HCT116 (cell line): ENCODE data around the gene CRY2. TPM values are rescaled to one million over a fixed set of nuclear protein-coding genes. Genes with fewer than 3 reads are reported as not detected.

ENCODE experiments used
- ATAC-seq: fragments of 200-7000 bp; cut with Tn5 transposase; 2 replicates; pipeline ENCODE4 v1.9.1; 2020; ENCODE audit warnings: mild to moderate bottlenecking, moderate library complexity
- BruUV-seq: library from RNA; stranded (reverse); fragments of 400-500 nt; replicated peaks from 2 replicates; lab custom pipeline; 2021; lab: Mats Ljungman, UMichigan
- CTCF ChIA-PET: fragments of 300-600 bp; sonication (Branson Sonifier 250); formaldehyde crosslinking; loops from one replicate; lab custom pipeline; 2021; ENCODE audit warnings: antibody characterized with exemption; lab: Charles Lee
- POLR2A ChIA-PET: fragments of 300-600, 350-600 bp; sonication (Branson Sonifier 250); formaldehyde crosslinking; loops from one replicate; lab custom pipeline; 2021; ENCODE audit warnings: antibody characterized with exemption; lab: Charles Lee
- RAD21 ChIA-PET, 2 experiments: fragments of 300-600 bp; sonication (Branson Sonifier 250); formaldehyde crosslinking; loops; one replicate each; lab custom pipeline; 2023; ENCODE audit warnings: low total read pairs in 2 of 2; ENCODE audit not compliant: uncharacterized antibody in 2 of 2, unreplicated experiment in 2 of 2, low non-redundant PET in 1 of 2; lab: Charles Lee
- DNase-seq: peaks from one replicate; pipeline ENCODE4 v3.0.0-alpha.2; 2010; ENCODE audit warnings: low read depth, low spot score
- H2AFZ ChIP-seq: fragments of 200-600 bp; shearing (Covaris generic), sonication (generic); 2 replicates; pipeline ENCODE4 v1.6.1; 2017; ENCODE audit warnings: low read depth, mixed run types, mixed read lengths, antibody characterized with exemption, low read length; ENCODE audit not compliant: poor library complexity, severe bottlenecking
- H3K27ac ChIP-seq: 2 replicates; pipeline ENCODE4 v1.5.1; 2012; ENCODE audit warnings: low read depth, low read length
- H3K27me3 ChIP-seq: fragments of 200-600 bp; sonication (generic); 2 replicates; pipeline ENCODE4 v1.6.1; 2016; ENCODE audit warnings: mixed run types, low read length, mixed read lengths; ENCODE audit not compliant: insufficient read depth
- H3K36me3 ChIP-seq, 2 experiments: fragments of 200-500 bp in 1 of 2; fragments of 200-600 bp in 1 of 2; sonication (Bioruptor generic) in 1 of 2; sonication (generic) in 1 of 2; 2 replicates each; pipeline versions ENCODE4 v1.5.1 to v1.6.1; 2014 to 2016; ENCODE audit warnings: low read length in 2 of 2, inconsistent platforms in 1 of 2, mixed read lengths in 1 of 2, mixed run types in 1 of 2; ENCODE audit not compliant: insufficient read depth in 2 of 2, control insufficient read depth in 1 of 2
- H3K4me1 ChIP-seq, 2 experiments: fragments of 200-600 bp in 1 of 2; sonication (generic) in 1 of 2; 2 replicates each; pipeline versions ENCODE4 v1.5.1 to v1.6.1; 2012 to 2017; ENCODE audit warnings: low read length in 2 of 2, inconsistent platforms in 1 of 2, mild to moderate bottlenecking in 1 of 2, mixed read lengths in 1 of 2, mixed run types in 1 of 2, moderate library complexity in 1 of 2; ENCODE audit not compliant: insufficient read depth in 2 of 2, control insufficient read depth in 1 of 2
- H3K4me2 ChIP-seq: fragments of 200-600 bp; sonication (generic); 2 replicates; pipeline ENCODE4 v1.6.1; 2017; ENCODE audit warnings: mixed run types, low read length, mixed read lengths
- H3K4me3 ChIP-seq, 2 experiments: fragments of 200-600 bp in 1 of 2; sonication (generic) in 1 of 2; replicated peaks in 1 of 2; 2 replicates each; pipeline ENCODE4 v1.5.1; 2011 to 2016; ENCODE audit warnings: low read length in 2 of 2, control low read depth in 1 of 2, low read depth in 1 of 2, mild to moderate bottlenecking in 1 of 2, mixed read lengths in 1 of 2, mixed run types in 1 of 2
- H3K79me2 ChIP-seq: fragments of 200-600 bp; sonication (generic); 2 replicates; pipeline ENCODE4 v1.6.1; 2017; ENCODE audit warnings: mild to moderate bottlenecking, mixed run types, low read length, moderate library complexity, mixed read lengths; ENCODE audit not compliant: insufficient read depth
- H3K9ac ChIP-seq: fragments of 200-600 bp; sonication (generic); 2 replicates; pipeline ENCODE4 v1.6.1; 2016; ENCODE audit warnings: low read length, mixed read lengths
- H3K9me2 ChIP-seq: fragments of 200-600 bp; sonication (generic), shearing (Covaris generic); 2 replicates; pipeline ENCODE4 v1.6.1; 2017; ENCODE audit warnings: mixed run types, mild to moderate bottlenecking, moderate library complexity; ENCODE audit not compliant: insufficient read depth
- H3K9me3 ChIP-seq, 2 experiments: fragments of 200-500 bp in 1 of 2; fragments of 200-600 bp in 1 of 2; sonication (Bioruptor generic) in 1 of 2; sonication (generic) in 1 of 2; 2 replicates each; pipeline ENCODE4 v1.6.1; 2014 to 2017; ENCODE audit warnings: low read length in 2 of 2, mixed read lengths in 2 of 2, inconsistent platforms in 1 of 2, low read depth in 1 of 2, mild to moderate bottlenecking in 1 of 2, mixed run types in 1 of 2, moderate library complexity in 1 of 2; ENCODE audit not compliant: control insufficient read depth in 1 of 2, insufficient read depth in 1 of 2
- H4K20me1 ChIP-seq: fragments of 200-600 bp; sonication (generic), shearing (Covaris generic); 2 replicates; pipeline ENCODE4 v1.6.1; 2017; ENCODE audit warnings: mixed run types, mild to moderate bottlenecking, moderate library complexity; ENCODE audit not compliant: insufficient read depth
- YY1 ChIP-seq: IDR thresholded peaks from 2 replicates; pipeline ENCODE4 v1.6.1; 2011; ENCODE audit warnings: low read length, low read depth, moderate library complexity, mild to moderate bottlenecking; ENCODE audit not compliant: insufficient replicate concordance; ENCODE audit errors: extremely low read depth
- intact Hi-C: fragments of 100-400 bp; cut with micrococcal nuclease; formaldehyde crosslinking; loops from 2 replicates; pipeline ENCODE4 v1.10.0; 2022
- total RNA-seq: library from RNA; stranded (reverse); gene quantifications from one replicate; pipeline ENCODE4 v1.2.1, GENCODE V29; 2021; ENCODE audit not compliant: unreplicated experiment

The CRY2 gene
- total RNA-seq, 1 experiment from 2014 or later, result 18.0 TPM

DNA sequence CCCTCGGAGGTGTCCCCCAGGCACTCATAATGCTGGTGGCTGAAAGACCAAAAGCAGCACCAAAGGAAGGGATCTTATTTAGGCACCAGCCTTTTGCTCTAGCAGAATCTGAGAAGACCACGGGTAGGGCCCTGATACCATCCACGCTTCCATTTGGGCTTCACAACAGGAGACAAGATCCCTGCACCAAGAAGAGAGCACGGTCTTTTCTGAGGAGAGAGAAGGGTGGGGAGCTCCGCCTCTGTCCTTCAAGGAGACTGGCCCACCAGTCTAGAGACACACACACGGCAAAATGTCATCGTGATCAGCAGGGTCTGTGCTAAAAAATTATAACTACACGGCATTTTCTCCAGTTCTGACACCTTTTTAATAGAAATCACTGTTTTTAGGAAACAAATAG is 84.9 kb downstream of the CRY2 start:
- peaks cover 0 to 8% of the 10 kb centered on the region in 2 experiments; a peak in 3 of 4 replicates for H3K4me1 ChIP-seq
- ATAC-seq (no peak), DNase-seq (no peak)
- H3K4me2 ChIP-seq, result no peak overlapping the region
- H2AFZ ChIP-seq, result no peak overlapping the region
- no peak for TF ChIP-seq YY1
- no peak overlapping the region for H3K27ac ChIP-seq
- POLR2A ChIA-PET, result no interaction called here
- H3K27me3 ChIP-seq, result no peaks in the 10 kb centered on the region
- CTCF ChIA-PET, result no interaction called here
- H3K36me3 ChIP-seq, result peaks cover 8 to 12% of the 10 kb centered on the region in 2 experiments; a peak in 3 of 4 replicates
- H3K9me3 ChIP-seq, result no peaks in the 10 kb centered on the region
- H3K9ac ChIP-seq, result no peak overlapping the region
- H3K79me2 ChIP-seq, result no peaks in the 10 kb centered on the region
- BruUV-seq, result no TSS peak
- RAD21 ChIA-PET, result no interaction called here
- no peak overlapping the region for H3K4me3 ChIP-seq
- intact Hi-C loops, result no loop called here
- no peaks in the 10 kb centered on the region for H3K9me2 ChIP-seq
- H4K20me1 ChIP-seq, result no peaks in the 10 kb centered on the region

Other genes with a start within 250 kb of the CRY2 start
- gene CHST1, start 181.9 kb upstream of the CRY2 start, total RNA-seq, result 0.69 TPM
- 18.2 TPM for gene SLC35C1, start 42.3 kb upstream of the CRY2 start, total RNA-seq
- gene MAPK8IP1, start 38.2 kb downstream of the CRY2 start, total RNA-seq, result 10.1 TPM
- 0.96 TPM for gene FREY1, start 59.8 kb downstream of the CRY2 start, total RNA-seq
- gene PEX16, start 70.4 kb downstream of the CRY2 start, total RNA-seq, result 33.2 TPM
- gene LARGE2, start 75.2 kb downstream of the CRY2 start, total RNA-seq, result 67.6 TPM